ENCODE data around the gene PRR36. TPM values are rescaled to one million over a fixed set of nuclear protein-coding genes. Genes with fewer than 3 reads are reported as not detected.
"Not testable (repeated sequence)": the region's sequence is repeated elsewhere in the genome, so short reads cannot be mapped to it uniquely, and the experiment has no call there.

The PRR36 gene
- total RNA-seq, 1 experiment from 2014 or later = not detected

GRCh38 chr19:7860714-7861618, 13.2 kb downstream of the PRR36 start:
- DNase-seq (ENCODE audit: low spot score) = no peak

GRCh38 chr19:7859831-7860713, 14.1 kb downstream of the PRR36 start:
- DNase-seq (ENCODE audit: low spot score) = no peak

GRCh38 chr19:7859087-7859486, 15.1 kb downstream of the PRR36 start:
- not testable (repeated sequence) for DNase-seq (ENCODE audit: low spot score)

- DNase-seq (ENCODE audit: low spot score) = no peak
These were observed 15.9 kb downstream of the PRR36 start for GRCh38 chr19:7858109-7858770.

GRCh38 chr19:7857727-7858108, 16.5 kb downstream of the PRR36 start:
- DNase-seq (ENCODE audit: low spot score) = no peak

- DNase-seq (ENCODE audit: low spot score) = no peak
These were observed 17.2 kb downstream of the PRR36 start for GRCh38 chr19:7856679-7857663.

- DNase-seq (ENCODE audit: low spot score) = no peak
These were observed 18.0 kb downstream of the PRR36 start for GRCh38 chr19:7856109-7856591.

GRCh38 chr19:7855426-7856108, 18.6 kb downstream of the PRR36 start:
- no peak for DNase-seq (ENCODE audit: low spot score)

- DNase-seq (ENCODE audit: low spot score) = no peak
These were observed 20.4 kb downstream of the PRR36 start for GRCh38 chr19:7853770-7854128.

GRCh38 chr19:7852851-7853769, 21.1 kb downstream of the PRR36 start:
- peak; percentile 51 for DNase-seq (ENCODE audit: low spot score)

- no peak for DNase-seq (ENCODE audit: low spot score)
These were observed 22.3 kb downstream of the PRR36 start for GRCh38 chr19:7851623-7852500.

- DNase-seq (ENCODE audit: low spot score) = no peak
These were observed 23.1 kb downstream of the PRR36 start for GRCh38 chr19:7850945-7851622.

- DNase-seq (ENCODE audit: low spot score) = no peak
These were observed 24.0 kb downstream of the PRR36 start for GRCh38 chr19:7850000-7850813.

- DNase-seq (ENCODE audit: low spot score) = no peak
These were observed 24.6 kb downstream of the PRR36 start for GRCh38 chr19:7849631-7849999.

- DNase-seq (ENCODE audit: low spot score) = no peak
These were observed 25.3 kb downstream of the PRR36 start for GRCh38 chr19:7848779-7849457.

- no peak for DNase-seq (ENCODE audit: low spot score)
These were observed 26.5 kb downstream of the PRR36 start for GRCh38 chr19:7847664-7848063.
